SK-N-SH (cell line): ENCODE results near the gene GDI2. TPM values are rescaled to one million over a fixed set of nuclear protein-coding genes. Genes with fewer than 3 reads are reported as not detected.

Source experiments
- CTCF ChIA-PET: fragments of 300-600, 350-600 bp; formaldehyde crosslinking; extraction: SDS; loops from one replicate; lab custom pipeline; 2021; lab: Yijun Ruan, JAX
- POLR2A ChIA-PET: fragments of 350-600 bp; sonication (Branson Sonifier 250); formaldehyde crosslinking; extraction: SDS; loops from one replicate; lab custom pipeline; 2020; ENCODE audit warnings: antibody characterized with exemption, inconsistent platforms; lab: Yijun Ruan, JAX
- DNase-seq: peaks from one replicate; pipeline ENCODE4 v3.0.0; 2012
- H2AFZ ChIP-seq: fragments of 200-600 bp; sonication (generic); 2 replicates; pipeline ENCODE4 v1.8.1; 2016; ENCODE audit warnings: antibody characterized with exemption, mild to moderate bottlenecking, low read depth
- H3F3A ChIP-seq: fragments of 200-600 bp; sonication (generic); replicated peaks from 2 replicates; pipeline ENCODE3; 2016; ENCODE audit warnings: antibody characterized with exemption, mild to moderate bottlenecking; ENCODE audit not compliant: insufficient read depth
- H3K27ac ChIP-seq, 2 experiments: fragments of 200-500 bp in 1 of 2; fragments of 200-600 bp in 1 of 2; sonication (Bioruptor generic) in 1 of 2; sonication (generic), shearing (Covaris generic) in 1 of 2; 2 replicates each; pipeline versions ENCODE4 v1.5.1 to v1.6.1; 2014 to 2016; ENCODE audit warnings: low read depth in 2 of 2, inconsistent platforms in 1 of 2, low read length in 1 of 2, mild to moderate bottlenecking in 1 of 2, mixed read lengths in 1 of 2
- H3K27me3 ChIP-seq: fragments of 200-600 bp; sonication (generic), shearing (Covaris generic); 2 replicates; pipeline ENCODE4 v1.6.1; 2016; ENCODE audit warnings: mixed run types; ENCODE audit not compliant: insufficient read depth
- H3K36me3 ChIP-seq, 2 experiments: fragments of 200-500 bp in 1 of 2; fragments of 200-600 bp in 1 of 2; sonication (Bioruptor generic) in 1 of 2; sonication (generic) in 1 of 2; replicated peaks in 1 of 2; 2 replicates each; pipeline versions ENCODE3 to v1.5.1; 2014 to 2016; ENCODE audit warnings: low read length in 1 of 2, mild to moderate bottlenecking in 1 of 2; ENCODE audit not compliant: insufficient read depth in 2 of 2, control insufficient read depth in 1 of 2
- H3K4me1 ChIP-seq, 2 experiments: fragments of 200-500 bp in 1 of 2; fragments of 200-600 bp in 1 of 2; sonication (Bioruptor generic) in 1 of 2; sonication (generic), shearing (Covaris generic) in 1 of 2; 2 replicates each; pipeline versions ENCODE4 v1.5.1 to v1.6.1; 2014 to 2016; ENCODE audit warnings: low read depth in 1 of 2, low read length in 1 of 2, mixed run types in 1 of 2; ENCODE audit not compliant: insufficient read depth in 2 of 2, control insufficient read depth in 1 of 2
- H3K4me2 ChIP-seq: fragments of 200-600 bp; sonication (generic), shearing (Covaris generic); 2 replicates; pipeline ENCODE4 v1.6.1; 2017; ENCODE audit warnings: mixed run types
- H3K4me3 ChIP-seq, 2 experiments: fragments of 200-500 bp in 1 of 2; fragments of 200-600 bp in 1 of 2; sonication (Bioruptor generic) in 1 of 2; sonication (generic), shearing (Covaris generic) in 1 of 2; 2 replicates each; pipeline versions ENCODE4 v1.5.1 to v1.8.1; 2014 to 2016; ENCODE audit warnings: low read depth in 2 of 2, inconsistent platforms in 1 of 2, low read length in 1 of 2, mild to moderate bottlenecking in 1 of 2, mixed read lengths in 1 of 2, moderate library complexity in 1 of 2
- H3K79me2 ChIP-seq: fragments of 200-600 bp; sonication (generic); 2 replicates; pipeline ENCODE4 v1.8.1; 2017; ENCODE audit warnings: mild to moderate bottlenecking; ENCODE audit not compliant: insufficient read depth
- H3K9ac ChIP-seq: fragments of 200-600 bp; sonication (generic); 2 replicates; pipeline ENCODE4 v1.6.1; 2017; ENCODE audit warnings: mixed run types
- H3K9me2 ChIP-seq: fragments of 200-600 bp; sonication (generic); 2 replicates; pipeline ENCODE4 v1.6.1; 2017; ENCODE audit warnings: mixed run types
- H3K9me3 ChIP-seq: fragments of 200-600 bp; sonication (generic); 2 replicates; pipeline ENCODE4 v1.6.1; 2017; ENCODE audit warnings: mixed run types, mild to moderate bottlenecking, moderate library complexity
- H4K20me1 ChIP-seq: fragments of 200-600 bp; sonication (generic); 2 replicates; pipeline ENCODE4 v1.6.1; 2017; ENCODE audit warnings: mild to moderate bottlenecking, mixed run types; ENCODE audit not compliant: insufficient read depth
- CHD2 ChIP-seq: fragments of 150-350 bp; IDR thresholded peaks from 2 replicates; pipeline ENCODE4 v1.6.1; 2018; ENCODE audit warnings: low read length; ENCODE audit not compliant: partially characterized antibody
- CTCF ChIP-seq: fragments of 200-600 bp; sonication (generic); IDR thresholded peaks from 2 replicates; pipeline ENCODE4 v1.6.1; 2017; ENCODE audit warnings: antibody characterized with exemption, mild to moderate bottlenecking, moderate library complexity
- ELF1 ChIP-seq: IDR thresholded peaks from 2 replicates; pipeline ENCODE4 v1.4.0; 2012
- EP300 ChIP-seq, 2 experiments: IDR thresholded peaks; 2 replicates each; pipeline versions ENCODE4 v1.4.0 to v1.6.1; 2012; ENCODE audit warnings: borderline replicate concordance in 1 of 2, low read depth in 1 of 2, low read length in 1 of 2
- FOSL2 ChIP-seq: IDR thresholded peaks from 2 replicates; pipeline ENCODE4 v1.4.0; 2012; ENCODE audit warnings: low read depth, mild to moderate bottlenecking, moderate library complexity, borderline replicate concordance
- GABPA ChIP-seq: IDR thresholded peaks from 2 replicates; pipeline ENCODE4 v1.4.0; 2012; ENCODE audit warnings: low read depth, mild to moderate bottlenecking
- GATA2 ChIP-seq: sonication (generic); formaldehyde crosslinking; IDR thresholded peaks from 2 replicates; pipeline ENCODE4 v1.5.0; 2020; ENCODE audit warnings: mild to moderate bottlenecking, missing genetic modification reagents
- IRF3 ChIP-seq: fragments of 150-350 bp; IDR thresholded peaks from 2 replicates; pipeline ENCODE4 v1.6.1; 2016; ENCODE audit warnings: mild to moderate bottlenecking, low read depth, low read length
- MEF2A ChIP-seq: IDR thresholded peaks from 2 replicates; pipeline ENCODE4 v1.4.0; 2012; ENCODE audit warnings: low read depth, borderline replicate concordance
- NFIC ChIP-seq: IDR thresholded peaks from 2 replicates; pipeline ENCODE4 v1.4.0; 2012; ENCODE audit warnings: borderline replicate concordance
- POLR2AphosphoS5 ChIP-seq: IDR thresholded peaks from 2 replicates; pipeline ENCODE4 v1.6.1; 2012; ENCODE audit warnings: low read depth, low read length
- RAD21 ChIP-seq: IDR thresholded peaks from 2 replicates; pipeline ENCODE4 v1.6.1; 2012; ENCODE audit warnings: mild to moderate bottlenecking, low read length
- REST ChIP-seq: IDR thresholded peaks from 2 replicates; pipeline ENCODE4 v1.6.1; 2012; ENCODE audit warnings: mild to moderate bottlenecking, low read depth, low read length, moderate library complexity
- RXRA ChIP-seq: IDR thresholded peaks from 2 replicates; pipeline ENCODE4 v1.4.0; 2012; ENCODE audit warnings: low read depth, mild to moderate bottlenecking, borderline replicate concordance
- SMC3 ChIP-seq: IDR thresholded peaks from 2 replicates; pipeline ENCODE4 v1.6.1; 2012; ENCODE audit warnings: low read depth, low read length, improper control_type of control experiment
- TEAD4 ChIP-seq: IDR thresholded peaks from 2 replicates; pipeline ENCODE4 v1.4.0; 2012; ENCODE audit warnings: mild to moderate bottlenecking, borderline replicate concordance; ENCODE audit not compliant: insufficient read depth
- USF1 ChIP-seq: IDR thresholded peaks from 2 replicates; pipeline ENCODE4 v1.4.0; 2012; ENCODE audit warnings: low read depth, borderline replicate concordance
- YY1 ChIP-seq: IDR thresholded peaks from 2 replicates; pipeline ENCODE4 v1.4.0; 2012; ENCODE audit warnings: low read depth, mild to moderate bottlenecking
- WGBS: methylation state at CpG from one replicate; pipeline ENCODE4 v1.1.6; 2017; ENCODE audit warnings: low lambda C conversion rate; 5-methylcytosine and 5-hydroxymethylcytosine counted together
- polyA plus RNA-seq, 3 experiments: library from polyadenylated mRNA; depleted of rRNA; stranded (reverse); fragments of >200 nt; gene quantifications; 2 replicates each; pipeline ENCODE4 v1.2.3, GENCODE V29; 2012

Gene GDI2
- polyA plus RNA-seq, 1 of the 3 experiments (the other 2 are of a cell fraction), result 94.3 TPM

- TF ChIP-seq POLR2AphosphoS5 (no peak; the same call in 1 of the 2 replicates), GATA2 (CRISPR knock-in tag) (no peak), RAD21 (no peak), MEF2A (no peak), CHD2 (no peak), EP300 (IDR thresholded peaks at IDR 0.05; ENCODE audit: borderline replicate concordance in 1 of 2, low read depth in 1 of 2, low read length in 1 of 2) (no peak), CTCF (no peak), RXRA (no peak), YY1 (no peak), ELF1 (no peak), FOSL2 (no peak), NFIC (no peak), TEAD4 (no peak), IRF3 (no peak), REST (no peak), USF1 (no peak), SMC3 (no peak), GABPA (no peak)
- no peaks in the 10 kb centered on the region for H3K9me2 ChIP-seq
- H3F3A ChIP-seq, result peaks cover 37% of the 10 kb centered on the region
- DNase-seq, result no peak
- no peak overlapping the region for H3K27ac ChIP-seq
- ChIA-PET POLR2A (no interaction called here), CTCF (no interaction called here)
- 100% methylated on average over 1 of the region's 2 CpGs for WGBS
- H3K9me3 ChIP-seq, result no peaks in the 10 kb centered on the region
- no peak overlapping the region for H3K9ac ChIP-seq
- peaks cover 11% of the 10 kb centered on the region; the same call in 1 of the 2 replicates for H4K20me1 ChIP-seq
- H3K4me3 ChIP-seq, result no peak overlapping the region
- peaks cover 54% of the 10 kb centered on the region for H3K79me2 ChIP-seq
- no peak overlapping the region for H2AFZ ChIP-seq
- H3K27me3 ChIP-seq, result no peaks in the 10 kb centered on the region
- H3K4me1 ChIP-seq, result no peaks in the 10 kb centered on the region
- no peak overlapping the region for H3K4me2 ChIP-seq
- H3K36me3 ChIP-seq, result peaks cover 72 to 88% of the 10 kb centered on the region in 2 experiments
These were observed 47.0 kb downstream of the GDI2 start for GRCh38 chr10:5766189-5766588.
